Measurements from ENCODE around the gene GRM8.

GRCh38 chr7:127258111-127258510, 5.4 kb upstream of the GRM8 start:
- TF ChIP-seq SPI1 (IDR thresholded peaks at IDR 0.05; ENCODE audit: borderline replicate concordance, insufficient read depth, low read depth, low read length) (no peak), POLR2A (IDR thresholded peaks at IDR 0.05; ENCODE audit: low read depth, low read length) (no peak), CEBPB (IDR thresholded peaks at IDR 0.05; ENCODE audit: borderline replicate concordance in 1 of 2, low read depth in 2 of 2, low read length in 2 of 2) (no peak), ZZZ3 (IDR thresholded peaks at IDR 0.05; ENCODE audit: control insufficient read depth, insufficient read length, low read depth) (no peak), EZH2 (IDR thresholded peaks at IDR 0.05; ENCODE audit: borderline replicate concordance, control insufficient read depth, low read depth, low read length) (no peak), YY1 (IDR thresholded peaks at IDR 0.05; ENCODE audit: low read depth, low read length) (no peak), TCF12 (IDR thresholded peaks at IDR 0.05; ENCODE audit: low read depth, low read length) (no peak), SIX5 (IDR thresholded peaks at IDR 0.05; ENCODE audit: low read depth, low read length, severe bottlenecking) (no peak)
- TF ChIP-seq, protein P1, sequence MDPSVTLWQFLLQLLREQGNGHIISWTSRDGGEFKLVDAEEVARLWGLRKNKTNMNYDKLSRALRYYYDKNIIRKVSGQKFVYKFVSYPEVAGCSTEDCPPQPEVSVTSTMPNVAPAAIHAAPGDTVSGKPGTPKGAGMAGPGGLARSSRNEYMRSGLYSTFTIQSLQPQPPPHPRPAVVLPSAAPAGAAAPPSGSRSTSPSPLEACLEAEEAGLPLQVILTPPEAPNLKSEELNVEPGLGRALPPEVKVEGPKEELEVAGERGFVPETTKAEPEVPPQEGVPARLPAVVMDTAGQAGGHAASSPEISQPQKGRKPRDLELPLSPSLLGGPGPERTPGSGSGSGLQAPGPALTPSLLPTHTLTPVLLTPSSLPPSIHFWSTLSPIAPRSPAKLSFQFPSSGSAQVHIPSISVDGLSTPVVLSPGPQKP (IDR thresholded peaks at IDR 0.05; ENCODE audit: low read depth, low read length), result no peak
- TF ChIP-seq, protein P2, sequence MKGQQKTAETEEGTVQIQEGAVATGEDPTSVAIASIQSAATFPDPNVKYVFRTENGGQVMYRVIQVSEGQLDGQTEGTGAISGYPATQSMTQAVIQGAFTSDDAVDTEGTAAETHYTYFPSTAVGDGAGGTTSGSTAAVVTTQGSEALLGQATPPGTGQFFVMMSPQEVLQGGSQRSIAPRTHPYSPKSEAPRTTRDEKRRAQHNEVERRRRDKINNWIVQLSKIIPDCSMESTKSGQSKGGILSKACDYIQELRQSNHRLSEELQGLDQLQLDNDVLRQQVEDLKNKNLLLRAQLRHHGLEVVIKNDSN (IDR thresholded peaks at IDR 0.05; ENCODE audit: borderline replicate concordance, extremely low read length, insufficient read depth, low read depth, low read length), result no peak
- TF ChIP-seq, protein P3, sequence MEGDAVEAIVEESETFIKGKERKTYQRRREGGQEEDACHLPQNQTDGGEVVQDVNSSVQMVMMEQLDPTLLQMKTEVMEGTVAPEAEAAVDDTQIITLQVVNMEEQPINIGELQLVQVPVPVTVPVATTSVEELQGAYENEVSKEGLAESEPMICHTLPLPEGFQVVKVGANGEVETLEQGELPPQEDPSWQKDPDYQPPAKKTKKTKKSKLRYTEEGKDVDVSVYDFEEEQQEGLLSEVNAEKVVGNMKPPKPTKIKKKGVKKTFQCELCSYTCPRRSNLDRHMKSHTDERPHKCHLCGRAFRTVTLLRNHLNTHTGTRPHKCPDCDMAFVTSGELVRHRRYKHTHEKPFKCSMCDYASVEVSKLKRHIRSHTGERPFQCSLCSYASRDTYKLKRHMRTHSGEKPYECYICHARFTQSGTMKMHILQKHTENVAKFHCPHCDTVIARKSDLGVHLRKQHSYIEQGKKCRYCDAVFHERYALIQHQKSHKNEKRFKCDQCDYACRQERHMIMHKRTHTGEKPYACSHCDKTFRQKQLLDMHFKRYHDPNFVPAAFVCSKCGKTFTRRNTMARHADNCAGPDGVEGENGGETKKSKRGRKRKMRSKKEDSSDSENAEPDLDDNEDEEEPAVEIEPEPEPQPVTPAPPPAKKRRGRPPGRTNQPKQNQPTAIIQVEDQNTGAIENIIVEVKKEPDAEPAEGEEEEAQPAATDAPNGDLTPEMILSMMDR (IDR thresholded peaks at IDR 0.05 in 2 of 3, conservative IDR thresholded peaks at IDR 0.05 in 1 of 3; ENCODE audit: control insufficient read depth in 2 of 3, extremely low read depth in 1 of 3, insufficient read depth in 1 of 3, low read depth in 3 of 3, low read length in 3 of 3), result no peak
- TF ChIP-seq, protein P4, sequence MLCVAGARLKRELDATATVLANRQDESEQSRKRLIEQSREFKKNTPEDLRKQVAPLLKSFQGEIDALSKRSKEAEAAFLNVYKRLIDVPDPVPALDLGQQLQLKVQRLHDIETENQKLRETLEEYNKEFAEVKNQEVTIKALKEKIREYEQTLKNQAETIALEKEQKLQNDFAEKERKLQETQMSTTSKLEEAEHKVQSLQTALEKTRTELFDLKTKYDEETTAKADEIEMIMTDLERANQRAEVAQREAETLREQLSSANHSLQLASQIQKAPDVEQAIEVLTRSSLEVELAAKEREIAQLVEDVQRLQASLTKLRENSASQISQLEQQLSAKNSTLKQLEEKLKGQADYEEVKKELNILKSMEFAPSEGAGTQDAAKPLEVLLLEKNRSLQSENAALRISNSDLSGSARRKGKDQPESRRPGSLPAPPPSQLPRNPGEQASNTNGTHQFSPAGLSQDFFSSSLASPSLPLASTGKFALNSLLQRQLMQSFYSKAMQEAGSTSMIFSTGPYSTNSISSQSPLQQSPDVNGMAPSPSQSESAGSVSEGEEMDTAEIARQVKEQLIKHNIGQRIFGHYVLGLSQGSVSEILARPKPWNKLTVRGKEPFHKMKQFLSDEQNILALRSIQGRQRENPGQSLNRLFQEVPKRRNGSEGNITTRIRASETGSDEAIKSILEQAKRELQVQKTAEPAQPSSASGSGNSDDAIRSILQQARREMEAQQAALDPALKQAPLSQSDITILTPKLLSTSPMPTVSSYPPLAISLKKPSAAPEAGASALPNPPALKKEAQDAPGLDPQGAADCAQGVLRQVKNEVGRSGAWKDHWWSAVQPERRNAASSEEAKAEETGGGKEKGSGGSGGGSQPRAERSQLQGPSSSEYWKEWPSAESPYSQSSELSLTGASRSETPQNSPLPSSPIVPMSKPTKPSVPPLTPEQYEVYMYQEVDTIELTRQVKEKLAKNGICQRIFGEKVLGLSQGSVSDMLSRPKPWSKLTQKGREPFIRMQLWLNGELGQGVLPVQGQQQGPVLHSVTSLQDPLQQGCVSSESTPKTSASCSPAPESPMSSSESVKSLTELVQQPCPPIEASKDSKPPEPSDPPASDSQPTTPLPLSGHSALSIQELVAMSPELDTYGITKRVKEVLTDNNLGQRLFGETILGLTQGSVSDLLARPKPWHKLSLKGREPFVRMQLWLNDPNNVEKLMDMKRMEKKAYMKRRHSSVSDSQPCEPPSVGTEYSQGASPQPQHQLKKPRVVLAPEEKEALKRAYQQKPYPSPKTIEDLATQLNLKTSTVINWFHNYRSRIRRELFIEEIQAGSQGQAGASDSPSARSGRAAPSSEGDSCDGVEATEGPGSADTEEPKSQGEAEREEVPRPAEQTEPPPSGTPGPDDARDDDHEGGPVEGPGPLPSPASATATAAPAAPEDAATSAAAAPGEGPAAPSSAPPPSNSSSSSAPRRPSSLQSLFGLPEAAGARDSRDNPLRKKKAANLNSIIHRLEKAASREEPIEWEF (IDR thresholded peaks at IDR 0.05; ENCODE audit: insufficient replicate concordance, low read depth, low read length), result no peak

All from GM12878 (cell line).